NCI-H1436 (cell line): Measurements from ENCODE around the gene ZNF80.
"Not testable (repeated sequence)": the region's sequence is repeated elsewhere in the genome, so short reads cannot be mapped to it uniquely, and the experiment has no call there.

Source experiments
- DNase-seq: peaks from one replicate; lab custom pipeline; 2025; lab: John Stamatoyannopoulos, UW

ZNF80 gene

DNA sequence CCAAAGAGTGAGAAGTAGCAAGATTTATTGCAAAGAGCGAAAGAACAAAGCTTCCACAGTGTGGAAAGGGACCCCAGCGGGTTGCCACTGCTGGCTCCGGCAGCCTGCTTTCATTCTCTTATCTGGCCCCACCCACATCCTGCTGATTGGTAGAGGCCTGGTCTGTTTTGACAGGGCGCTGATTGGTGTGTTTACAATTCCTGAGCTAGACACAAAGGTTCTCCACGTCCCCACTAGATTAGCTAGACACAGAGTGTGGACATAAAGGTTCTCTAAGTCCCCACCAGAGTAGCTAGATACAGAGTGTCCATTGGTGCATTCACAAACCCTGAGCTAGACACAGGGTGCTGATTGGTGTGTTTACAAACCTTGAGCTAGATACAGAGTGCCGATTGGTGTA, at the start of gene ZNF80:
ZNF80 (minus strand) TSS at position 101 of the 400 bp plus-strand sequence. CDS start 504 bp downstream, outside the sequence.
- DNase-seq: not testable (repeated sequence)

DNA sequence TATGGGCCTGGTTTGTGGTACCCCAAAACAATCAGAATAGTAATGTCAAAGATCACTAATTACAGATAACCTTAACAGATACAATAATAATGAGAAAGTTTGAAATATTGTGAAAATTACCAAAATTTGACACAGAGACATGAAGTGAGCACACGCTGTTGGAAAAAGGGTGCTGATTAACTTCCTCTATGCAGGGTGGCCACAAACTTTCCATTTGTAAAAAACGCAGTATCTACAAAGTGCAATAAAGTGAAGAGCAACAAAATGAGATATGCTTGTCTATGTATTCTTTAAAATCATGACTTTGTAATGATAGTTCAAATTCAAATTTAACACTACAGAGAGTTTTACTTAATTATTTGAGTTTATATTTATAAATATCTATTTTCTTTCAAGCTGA, 48.9 kb upstream of the ZNF80 start:
- no peak for DNase-seq

DNA sequence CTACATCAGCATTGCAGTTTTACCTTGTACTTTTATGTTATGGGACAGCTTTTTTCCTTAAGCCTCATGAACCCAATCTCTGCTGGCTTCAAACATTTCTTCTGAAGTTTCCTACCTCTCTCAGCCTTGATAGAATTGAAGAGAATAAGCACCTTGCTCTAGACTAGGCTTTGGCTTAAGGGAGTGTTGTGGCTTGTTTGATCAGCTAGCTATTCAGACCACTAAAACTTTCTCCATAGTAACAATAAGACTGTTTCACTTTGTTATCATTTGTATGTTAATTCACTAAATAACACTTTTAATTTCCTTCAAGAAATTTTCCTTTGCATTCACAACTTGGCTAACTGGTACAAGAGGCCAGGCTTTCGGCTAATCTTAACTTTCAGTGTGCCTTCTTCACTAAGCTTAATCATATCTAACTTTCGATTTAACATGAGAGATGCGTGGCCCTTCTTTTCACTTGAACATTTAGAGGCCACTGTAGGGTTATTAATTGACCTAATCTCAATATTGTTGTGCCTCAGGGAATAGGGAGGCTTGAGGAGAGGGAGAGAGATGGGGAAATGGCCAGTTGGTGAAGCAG, 48.4 kb upstream of the ZNF80 start:
- DNase-seq: no peak

DNA sequence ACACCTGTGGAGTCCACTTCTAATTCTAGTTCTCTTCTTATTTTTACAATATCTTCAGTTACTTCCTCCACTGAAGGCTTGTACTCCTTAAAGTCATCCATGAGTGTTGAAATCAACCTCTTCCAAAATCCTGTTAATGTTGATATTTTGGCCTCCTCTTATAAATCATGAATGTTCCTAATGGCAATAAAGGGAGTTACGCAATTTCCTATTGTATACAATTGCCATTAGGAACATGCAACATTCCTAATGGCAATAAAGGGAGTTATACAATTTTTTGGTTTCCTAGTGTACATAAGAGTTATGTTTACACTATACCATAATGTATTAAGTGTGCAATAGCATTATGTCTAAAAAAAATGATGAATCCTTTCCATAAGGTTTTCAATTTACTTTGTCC, 47.3 kb upstream of the ZNF80 start:
- DNase-seq: no peak

DNA sequence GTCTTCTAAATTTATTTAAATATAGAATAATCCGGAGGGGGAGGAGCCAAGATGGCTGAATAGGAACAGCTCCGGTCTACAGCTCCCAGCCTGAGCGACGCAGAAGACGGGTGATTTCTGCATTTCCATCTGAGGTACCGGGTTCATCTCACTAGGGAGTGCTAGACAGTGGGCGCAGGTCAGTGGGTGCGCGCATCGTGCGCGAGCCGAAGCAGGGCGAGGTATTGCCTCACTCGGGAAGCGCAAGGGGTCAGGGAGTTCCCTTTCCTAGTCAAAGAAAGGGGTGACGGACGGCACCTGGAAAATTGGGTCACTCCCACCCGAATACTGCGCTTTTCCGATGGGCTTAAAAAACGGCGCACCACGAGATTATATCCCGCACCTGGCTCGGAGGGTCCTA, 39.5 kb upstream of the ZNF80 start:
- not testable (repeated sequence) for DNase-seq

DNA sequence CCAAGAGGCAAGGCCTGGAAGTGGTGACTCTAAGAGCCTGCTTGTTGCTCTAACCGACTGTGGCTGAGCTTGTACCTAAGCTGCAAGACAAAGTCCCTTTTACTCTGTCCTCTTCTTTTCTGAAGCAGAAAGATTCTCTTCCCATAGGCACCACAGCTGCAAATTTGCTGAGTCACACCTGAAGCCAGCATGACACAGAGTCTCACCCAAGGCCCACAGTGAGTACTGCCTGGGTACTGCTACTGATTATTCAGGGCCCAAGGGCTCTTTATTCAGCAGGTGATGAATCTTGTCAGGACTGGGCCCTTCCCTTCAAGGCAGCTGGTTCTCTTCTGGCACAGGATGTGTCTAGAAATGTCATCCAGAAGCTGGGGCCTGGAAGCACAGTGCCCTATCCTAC, 37.6 kb upstream of the ZNF80 start:
- no peak for DNase-seq

DNA sequence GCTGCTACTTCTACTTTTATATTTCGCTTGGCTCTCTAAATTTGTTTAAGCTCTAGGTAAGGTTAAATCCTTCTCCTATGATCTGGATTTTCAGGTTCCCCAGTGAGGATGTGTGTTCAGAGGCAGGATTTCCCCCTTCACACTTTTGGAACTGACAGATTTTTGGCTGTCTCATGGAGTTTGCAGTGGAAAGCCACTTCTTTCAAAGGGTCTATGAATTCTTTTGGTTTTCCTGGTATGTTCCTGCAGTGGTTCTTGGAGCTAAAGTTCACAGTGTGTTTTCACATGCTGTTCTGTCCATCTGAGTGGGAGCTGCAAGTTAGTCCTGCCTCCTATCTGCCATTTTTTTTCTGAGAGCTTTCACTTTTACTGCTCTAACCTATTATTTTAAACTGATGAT, 34.9 kb upstream of the ZNF80 start:
- no peak for DNase-seq

DNA sequence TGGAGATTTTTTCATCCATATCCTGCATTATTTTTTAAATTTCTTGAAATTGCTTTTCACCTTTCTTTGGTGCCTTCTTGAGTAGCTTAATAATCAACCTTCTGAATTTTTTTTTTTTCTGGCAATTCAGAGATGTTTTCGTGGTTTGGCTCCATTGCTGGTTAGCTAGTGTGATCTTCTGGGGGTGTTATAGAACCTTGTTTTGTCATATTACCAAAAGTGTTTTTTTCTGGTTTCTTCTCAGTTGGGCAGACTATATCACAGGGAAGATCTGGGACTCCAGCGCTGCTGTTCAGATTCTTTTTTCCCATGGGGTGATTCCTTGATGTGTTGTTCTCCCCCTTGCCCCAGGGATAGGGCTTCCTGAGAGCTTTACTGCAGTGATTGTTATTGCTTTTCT, 32.6 kb upstream of the ZNF80 start:
- DNase-seq: no peak

DNA sequence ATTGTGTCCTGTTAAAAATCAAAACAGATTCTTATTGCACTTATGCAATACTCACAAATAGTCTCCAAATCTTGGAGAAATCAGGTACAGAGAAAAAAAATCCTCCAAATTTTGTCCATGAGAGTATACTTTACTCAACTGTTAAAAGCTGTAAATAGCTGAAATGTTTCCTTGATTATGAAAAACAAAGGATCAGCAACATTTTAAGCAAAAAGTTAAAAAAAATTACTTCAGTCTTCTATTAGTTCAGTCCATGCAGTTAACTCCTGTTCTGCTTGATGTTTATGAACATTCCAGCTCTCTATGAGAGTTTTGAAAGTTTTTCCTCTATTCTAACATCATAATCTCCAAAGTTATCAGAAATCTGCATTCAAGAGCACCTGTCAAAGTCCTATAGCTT, 22.8 kb upstream of the ZNF80 start:
- DNase-seq: no peak

DNA sequence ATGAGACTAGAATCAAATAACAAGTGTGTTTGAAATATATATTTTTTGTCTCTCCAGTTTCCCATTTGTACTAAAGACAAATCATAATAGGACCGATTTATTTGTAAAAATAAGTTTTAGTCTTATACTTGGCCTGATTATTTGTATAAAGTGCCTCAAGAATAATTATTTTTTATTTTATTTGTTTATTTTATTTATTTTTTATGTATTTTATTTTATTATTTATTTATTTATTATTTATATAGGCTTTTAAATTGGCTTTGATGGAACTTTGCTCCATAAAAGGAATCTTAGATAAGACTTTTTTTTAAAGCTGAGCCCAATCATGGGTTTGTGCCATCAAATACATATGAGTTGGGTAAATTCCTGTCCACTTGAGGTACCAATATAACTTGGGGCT, 22.2 kb upstream of the ZNF80 start:
- no peak for DNase-seq

DNA sequence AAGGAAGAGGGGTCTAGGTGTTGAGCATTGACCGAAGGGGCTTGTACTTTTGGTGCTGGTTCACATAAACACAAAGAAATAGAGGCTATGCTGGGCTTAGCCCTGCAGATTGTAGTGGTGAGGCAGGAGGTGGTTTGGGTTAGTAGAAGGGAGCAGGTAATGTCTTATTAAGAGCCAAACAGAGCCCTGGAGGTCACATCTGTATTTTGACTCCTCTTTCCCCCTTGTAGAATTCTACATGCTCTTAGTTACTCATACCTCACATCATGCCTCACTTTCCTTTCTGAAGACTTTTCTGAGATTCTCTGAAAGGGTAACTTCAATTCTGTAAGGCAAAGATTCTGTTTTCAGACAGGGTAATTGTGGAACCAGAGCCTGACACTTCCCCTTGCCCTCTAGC, 16.1 kb upstream of the ZNF80 start:
- DNase-seq: no peak

DNA sequence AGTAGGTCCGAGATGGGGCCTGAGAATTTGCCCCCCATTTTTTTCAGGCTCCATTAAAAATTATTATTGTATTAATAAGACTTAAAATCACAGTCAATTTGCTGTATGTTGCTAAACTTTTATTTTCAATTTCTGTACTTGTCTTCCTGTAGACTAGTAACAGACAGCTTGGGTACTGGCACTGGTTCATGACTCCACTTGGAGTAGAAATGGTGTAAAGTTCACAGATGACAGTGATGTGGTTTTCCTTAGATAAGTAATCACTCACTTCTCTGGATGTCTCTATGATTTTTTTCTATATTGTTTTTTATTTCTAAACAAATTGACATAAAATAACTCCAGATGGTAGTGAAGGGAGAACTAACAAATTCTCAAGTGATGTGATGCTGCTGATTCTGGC, 15.6 kb upstream of the ZNF80 start:
- DNase-seq: no peak

DNA sequence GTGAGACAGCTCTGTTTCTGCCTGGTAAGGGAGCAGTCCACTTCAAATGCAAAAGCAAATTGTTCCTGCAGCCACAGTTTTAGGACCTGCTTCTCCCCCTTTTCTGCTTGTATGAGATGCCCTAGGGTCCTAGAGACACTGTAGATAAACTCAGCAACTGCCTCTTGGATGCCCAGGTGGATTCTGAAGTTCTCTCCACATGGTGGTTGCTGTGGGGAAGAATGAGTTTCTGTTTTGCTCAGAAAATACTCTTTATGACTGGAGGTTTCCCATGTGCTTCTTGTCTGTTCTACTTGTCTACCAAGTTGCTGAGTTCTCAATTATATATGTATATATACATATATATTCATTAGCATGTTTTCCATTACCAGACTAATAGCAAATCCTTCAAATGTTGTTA, 5.6 kb upstream of the ZNF80 start:
- DNase-seq: no peak

DNA sequence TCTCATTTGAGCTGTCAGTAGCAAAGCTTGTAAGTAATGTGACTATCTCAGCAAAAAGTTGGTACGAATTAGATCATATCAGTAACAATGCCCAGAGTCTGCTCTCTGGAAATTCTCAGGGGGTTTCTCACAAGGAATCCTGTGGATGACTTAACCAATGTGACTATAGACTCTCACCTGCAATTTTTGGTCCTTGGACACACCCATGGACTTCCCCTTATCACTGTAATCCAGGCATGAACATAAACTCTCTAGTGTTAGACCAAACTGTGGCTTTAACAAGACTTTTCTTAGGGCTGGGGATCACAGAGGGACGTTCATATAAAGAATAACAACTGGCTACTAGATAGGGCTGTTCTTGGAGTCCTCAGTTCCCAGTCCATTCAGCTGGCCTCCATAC, 3.9 kb upstream of the ZNF80 start:
- DNase-seq: no peak

DNA sequence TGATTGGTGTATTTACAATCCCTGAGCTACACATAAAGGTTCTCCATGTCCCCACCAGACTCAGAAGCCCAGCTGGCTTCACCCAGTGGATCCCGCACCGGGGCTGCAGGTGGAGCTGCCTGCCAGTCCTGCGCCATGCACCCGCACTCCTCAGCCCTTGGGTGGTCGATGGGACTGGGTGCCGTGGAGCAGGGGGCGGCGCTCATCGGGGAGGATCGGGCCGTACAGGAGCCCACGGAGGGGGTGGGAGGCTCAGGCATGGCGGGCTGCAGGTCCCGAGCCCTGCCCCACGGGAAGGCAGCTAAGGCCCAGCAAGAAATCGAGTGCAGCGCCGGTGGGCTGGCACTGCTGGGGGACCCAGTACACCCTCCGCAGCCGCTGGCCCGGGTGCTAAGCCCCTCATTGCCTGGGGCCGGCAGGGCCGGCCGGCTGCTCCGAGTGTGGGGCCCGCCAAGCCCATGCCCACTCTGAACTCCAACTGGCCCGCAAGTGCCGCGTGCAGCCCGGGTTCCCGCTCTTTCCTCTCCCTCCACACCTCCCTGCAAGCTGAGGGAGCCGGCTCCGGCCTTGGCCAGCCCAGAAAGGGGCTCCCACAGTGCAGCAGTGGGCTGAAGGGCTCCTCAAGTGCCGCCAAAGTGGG, 888 bp upstream of the ZNF80 start:
- not testable (repeated sequence) for DNase-seq

DNA sequence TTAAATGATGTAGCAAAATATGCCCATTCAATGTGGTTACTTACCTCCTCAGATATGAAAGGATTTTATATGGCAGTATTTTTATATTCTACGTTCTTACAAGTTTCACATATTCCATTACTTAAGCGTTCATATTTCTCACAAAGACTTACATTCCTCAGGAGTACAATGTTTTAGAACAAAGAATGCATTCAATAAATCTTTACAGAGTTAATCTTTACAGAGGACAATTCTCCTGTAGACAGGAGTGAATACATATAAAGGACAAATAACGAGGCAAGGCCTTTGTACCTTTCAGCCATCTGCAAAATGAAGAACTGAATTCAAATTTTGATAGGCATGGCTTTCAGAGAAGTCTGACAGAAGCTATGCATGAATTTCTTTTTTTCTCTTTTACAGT, 1.9 kb downstream of the ZNF80 start:
- no peak for DNase-seq

DNA sequence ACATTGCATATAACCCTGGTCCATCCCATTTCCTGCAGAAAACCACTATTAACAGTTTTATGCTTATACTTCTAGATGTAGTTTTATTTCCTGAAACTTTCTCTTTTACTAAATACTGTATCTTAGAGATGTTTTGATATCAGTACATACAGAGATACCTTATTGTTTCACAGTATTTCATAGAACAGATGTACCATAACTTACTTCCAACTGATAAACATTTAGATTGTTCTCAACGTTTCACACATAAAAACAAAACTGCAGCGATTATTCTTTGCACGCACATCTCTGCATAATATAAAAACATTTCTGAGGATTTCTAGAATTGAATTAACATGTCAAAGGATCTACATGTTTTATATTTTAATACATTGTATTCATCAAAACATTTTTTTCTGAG, 2.6 kb downstream of the ZNF80 start:
- DNase-seq: no peak

DNA sequence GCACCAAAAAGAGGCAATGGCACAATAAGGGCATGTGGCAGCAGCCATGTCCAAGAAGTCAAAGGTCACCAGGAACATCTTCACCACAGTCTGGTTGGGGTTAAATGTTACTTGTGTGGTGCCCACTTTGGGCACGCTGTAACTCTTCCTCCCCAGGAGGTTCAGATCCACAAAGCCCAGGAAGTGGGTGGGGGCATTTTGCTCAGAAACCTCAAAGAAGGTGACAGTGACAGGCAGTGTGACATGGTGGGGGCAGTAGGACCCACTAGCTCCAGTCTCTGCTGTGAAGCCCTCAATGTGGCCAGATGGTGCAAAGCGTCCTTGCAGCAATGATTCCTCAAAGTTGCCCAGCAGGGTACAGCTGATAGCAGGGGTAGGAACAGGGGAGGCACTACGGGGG, 5.8 kb downstream of the ZNF80 start:
- DNase-seq: no peak

DNA sequence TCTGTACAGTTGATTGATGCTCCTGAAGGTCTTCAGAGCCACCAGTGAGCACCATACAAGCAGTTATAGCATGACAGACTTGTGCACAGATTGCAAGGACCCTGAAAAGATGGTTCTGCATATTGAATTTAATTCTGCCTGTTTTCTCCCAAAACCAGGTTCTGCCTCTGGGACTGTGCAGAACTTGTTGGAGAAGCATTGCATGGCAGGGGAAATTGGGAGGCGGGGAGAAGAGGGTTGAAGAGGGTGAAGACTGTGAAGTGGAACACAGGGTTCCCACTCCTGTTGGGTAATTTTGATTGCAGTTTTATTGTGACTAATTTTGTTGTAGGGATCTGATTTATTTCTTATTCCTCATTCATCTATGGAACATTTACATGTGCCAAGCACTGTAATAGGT, 10.3 kb downstream of the ZNF80 start:
- no peak for DNase-seq

DNA sequence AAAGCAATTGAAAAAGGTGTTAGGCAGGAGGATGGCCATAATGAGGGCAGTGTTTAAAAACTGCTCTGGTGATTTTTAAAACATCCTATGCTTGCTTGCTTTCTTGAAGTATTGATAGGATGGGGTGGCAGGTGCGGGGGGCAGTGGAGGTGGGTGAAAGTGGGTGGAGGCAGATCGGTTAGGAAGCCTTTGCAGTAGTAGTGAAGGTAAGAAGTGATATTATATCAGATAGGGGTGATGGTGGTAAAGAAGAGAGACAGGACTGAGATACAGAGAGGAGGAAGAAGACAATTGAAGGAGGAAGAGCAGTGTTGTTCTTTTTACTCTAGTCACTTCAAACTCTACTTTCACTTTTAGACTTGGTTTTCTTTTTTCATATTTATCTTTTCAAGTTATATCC, 11.1 kb downstream of the ZNF80 start:
- no peak for DNase-seq

DNA sequence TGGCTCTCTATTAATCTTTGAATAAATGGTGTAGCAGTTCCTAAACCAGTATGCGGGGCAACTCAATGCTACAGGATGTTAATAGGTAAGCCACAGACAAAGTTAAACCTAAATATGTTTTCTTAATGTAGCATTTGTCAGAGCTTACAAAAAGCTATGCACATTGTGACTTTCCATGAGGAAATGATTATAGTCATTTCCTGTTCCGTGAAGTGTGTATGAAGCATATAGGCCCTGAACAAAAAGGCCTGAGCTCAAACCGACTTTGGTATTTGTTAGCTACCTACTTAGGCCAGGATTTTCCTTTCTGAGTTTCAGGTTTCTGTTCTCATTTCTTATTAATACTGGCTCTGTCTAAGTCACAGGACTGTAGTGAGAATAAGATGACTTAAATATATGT, 14.2 kb downstream of the ZNF80 start:
- no peak for DNase-seq

DNA sequence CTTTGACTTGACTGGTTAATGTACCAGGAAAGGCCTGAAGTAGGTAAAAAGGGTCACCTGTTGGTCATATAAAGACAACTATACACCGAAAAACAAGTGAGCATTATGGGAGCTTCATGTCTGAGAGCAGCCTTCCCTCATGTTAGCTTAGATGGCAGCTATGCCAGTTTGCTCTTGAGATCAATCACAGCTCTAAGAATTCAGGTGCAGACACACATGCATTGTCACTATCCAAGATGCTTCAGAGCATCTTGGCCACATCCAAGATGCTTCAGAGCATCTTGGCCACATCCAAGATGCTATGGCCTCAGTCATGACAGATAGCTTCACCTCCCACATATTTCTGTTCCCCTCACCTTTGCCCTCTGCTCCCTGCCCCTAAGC, 15.5 kb downstream of the ZNF80 start:
- DNase-seq: no peak

DNA sequence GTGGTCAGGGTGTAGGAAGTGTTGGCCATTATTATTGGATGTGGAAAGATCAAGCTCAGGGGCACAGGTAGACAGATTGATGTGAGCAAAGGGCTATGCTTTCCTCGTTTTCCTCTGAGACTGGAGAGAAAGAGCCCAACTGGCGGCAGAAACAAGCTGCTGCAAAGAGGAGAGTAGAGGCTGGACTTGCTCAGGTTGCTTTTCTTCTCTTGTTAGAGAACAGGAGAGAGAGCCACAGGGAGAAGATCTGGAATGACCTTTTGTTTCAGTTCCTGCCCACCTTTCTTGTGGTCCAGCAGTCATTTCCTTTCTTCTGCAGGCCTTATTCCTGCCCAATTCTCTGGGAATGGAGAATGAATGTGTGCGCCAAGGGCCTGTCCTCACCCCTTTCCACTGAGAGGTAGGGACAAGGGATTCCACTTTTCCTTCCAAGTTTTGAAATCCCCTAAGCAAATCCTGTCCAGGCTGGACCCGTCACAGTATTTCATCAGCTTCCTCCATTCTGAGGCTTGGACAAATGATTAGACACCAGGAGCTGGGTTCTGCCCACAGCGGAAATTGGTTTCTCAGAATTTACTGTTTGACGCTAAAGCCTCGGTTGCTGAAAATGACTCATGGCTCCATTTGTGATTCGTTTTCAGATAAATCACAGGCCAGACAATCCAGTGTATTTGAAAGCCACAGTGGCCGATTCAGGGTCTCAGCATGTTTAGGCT, 16.1 kb downstream of the ZNF80 start:
- no peak for DNase-seq

DNA sequence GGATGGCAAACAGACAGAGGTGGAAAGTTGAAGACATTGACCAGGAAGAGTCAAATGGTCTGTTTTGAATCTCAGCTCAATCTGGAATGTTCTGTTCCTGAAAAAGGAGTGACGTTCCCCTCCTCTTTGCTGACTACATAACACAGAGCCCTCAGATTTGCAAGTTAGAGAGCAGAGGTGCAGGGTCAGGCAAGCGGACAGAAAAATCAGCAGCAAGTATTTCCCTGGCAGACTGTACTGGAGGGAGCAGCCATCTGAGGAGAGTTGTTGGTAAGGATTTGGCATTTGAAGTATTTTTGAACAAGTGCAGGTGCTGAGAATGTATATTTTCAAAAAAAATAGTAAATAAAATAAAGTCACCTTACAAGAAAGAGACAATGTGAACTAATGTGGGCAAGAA, 17.6 kb downstream of the ZNF80 start:
- no peak for DNase-seq
